Motor neuron (in vitro differentiated cells): ENCODE measurements around the gene ATOSA. TPM values are rescaled to one million over a fixed set of nuclear protein-coding genes. Genes with fewer than 3 reads are reported as not detected.

Experiments
- ATAC-seq, 8 experiments: fragments of 200-7000 bp; cut with Tn5 transposase; replicated peaks in 6 of 8; 2 replicates each; pipeline ENCODE4 v1.8.0; 2021; ENCODE audit warnings: mild to moderate bottlenecking in 8 of 8, moderate library complexity in 8 of 8
- H3K27ac ChIP-seq, 2 donors: fragments of 250-450 bp; sonication (Bioruptor Pico); 2 replicates each; pipeline ENCODE4 v1.9.0; 2021; ENCODE audit warnings: antibody characterized with exemption in 2 of 2, mild to moderate bottlenecking in 2 of 2, moderate library complexity in 1 of 2
- H3K4me1 ChIP-seq, 2 donors: fragments of 250-450 bp; sonication (Bioruptor Pico); replicated peaks in 1 of 2; 2 replicates each; pipeline ENCODE4 v1.6.1; 2021; ENCODE audit warnings: antibody characterized with exemption in 2 of 2, mild to moderate bottlenecking in 2 of 2, moderate library complexity in 1 of 2
- H3K4me3 ChIP-seq, 5 donors: fragments of 250-450 bp; sonication (Bioruptor Pico); 2 replicates each; pipeline ENCODE4 v1.9.0; 2021; ENCODE audit warnings: antibody characterized with exemption in 5 of 5, mild to moderate bottlenecking in 5 of 5, moderate library complexity in 4 of 5
- WGBS, 10 experiments: fragments of 450-650 bp; shearing (Covaris generic); methylation state at CpG; one replicate each; pipeline ENCODE4 v1.0.0; 2022; 5-methylcytosine and 5-hydroxymethylcytosine counted together
- in situ Hi-C, 9 experiments: fragments of 400-800 bp; cut with MboI; loops; one replicate each; pipeline ENCODE4 v1.15.0; 2021; ENCODE audit warnings: low sequenced_read_pairs in 9 of 9, low pct_unique_long_range_greater_than_20kb in 2 of 9; ENCODE audit not compliant: unreplicated experiment in 9 of 9
- total RNA-seq, 8 experiments: library from RNA; unstranded; fragments of 300-600 nt; gene quantifications; 2 replicates each; pipeline versions ENCODE4 v1.2.3 to v1.2.4, GENCODE V29; 2022

ATOSA gene
- total RNA-seq, 8 experiments from 2014 or later: 12.6 to 52.5 (median 24.4) TPM

- peak overlapping the region; percentile 62 to 96 (median 85) for H3K4me3 ChIP-seq
- 0% methylated on average over 5 to 9 of the region's 70 CpGs; no CpG with 5 or more reads in 8 of the 10 experiments for WGBS, 10 experiments
Observed at GRCh38 chr15:52678468-52679231, 538 bp downstream of the ATOSA start.

GRCh38 chr15:52677593-52678467 lies 1.4 kb downstream of the ATOSA start:
- H3K4me3 ChIP-seq: peak overlapping the region; percentile 62 to 96 (median 85)
- in situ Hi-C loops: no loop called here
- H3K27ac ChIP-seq: peak overlapping the region in 1 of 2 donors; percentile 89
- ATAC-seq: peak; percentile 5 to 20 (median 10)
- peaks cover 0 to 18% of the 10 kb centered on the region in 2 donors for H3K4me1 ChIP-seq
- WGBS, 10 experiments: 2 to 24% (median 8%) methylated on average over 1 to 11 of the region's 16 CpGs

More at GRCh38 chr15:52678468-52679231, 538 bp downstream of the ATOSA start:
- Histone ChIP-seq H3K27ac (peak overlapping the region; percentile 87 to 89), H3K4me1 (peaks cover 0 to 18% of the 10 kb centered on the region in 2 donors)
- ATAC-seq: peak; percentile 60 to 83 (median 77)
- in situ Hi-C loops: no loop called here

GRCh38 chr15:52674831-52675230 lies 4.4 kb downstream of the ATOSA start:
- Histone ChIP-seq H3K4me1 (peaks cover 0 to 15% of the 10 kb centered on the region in 2 donors), H3K27ac (no peak overlapping the region), H3K4me3 (no peak overlapping the region)
- WGBS, 10 experiments: 0 to 86% (median 70%) methylated on average over 1 to 4 of the region's 4 CpGs; no CpG with 5 or more reads in 1 of the 10 experiments
- ATAC-seq: no peak
- in situ Hi-C loops: no loop called here

GRCh38 chr15:52673734-52674133 lies 5.5 kb downstream of the ATOSA start:
- in situ Hi-C loops: no loop called here
- Histone ChIP-seq H3K27ac (no peak overlapping the region), H3K4me3 (no peak overlapping the region), H3K4me1 (peaks cover 0 to 14% of the 10 kb centered on the region in 2 donors)
- no peak for ATAC-seq

- H3K4me3 ChIP-seq: no peak overlapping the region
- no peak overlapping the region for H3K27ac ChIP-seq
- H3K4me1 ChIP-seq: peaks cover 0 to 14% of the 10 kb centered on the region in 2 donors
- WGBS, 10 experiments: 17 to 100% (median 85%) methylated on average over 1 to 2 of the region's 2 CpGs
- in situ Hi-C loops: no loop called here
- ATAC-seq: no peak
Observed at GRCh38 chr15:52673312-52673711, 5.9 kb downstream of the ATOSA start.

GRCh38 chr15:52672661-52673060 lies 6.5 kb downstream of the ATOSA start:
- Histone ChIP-seq H3K4me1 (peaks cover 0 to 12% of the 10 kb centered on the region in 2 donors), H3K27ac (no peak overlapping the region), H3K4me3 (no peak overlapping the region)
- in situ Hi-C loops: no loop called here
- WGBS, 10 experiments: 77 to 100% (median 94%) methylated on average over 1 of the region's 1 CpG; no CpG with 5 or more reads in 2 of the 10 experiments
- ATAC-seq: no peak

GRCh38 chr15:52670087-52670486 lies 9.1 kb downstream of the ATOSA start:
- 80 to 100% (median 92%) methylated on average over 3 to 5 of the region's 5 CpGs for WGBS, 10 experiments
- ATAC-seq: no peak
- H3K4me1 ChIP-seq: no peaks in the 10 kb centered on the region
- no peak overlapping the region for H3K4me3 ChIP-seq
- in situ Hi-C loops: no loop called here
- no peak overlapping the region for H3K27ac ChIP-seq

GRCh38 chr15:52668133-52668532 lies 11.1 kb downstream of the ATOSA start:
- Histone ChIP-seq H3K4me3 (no peak overlapping the region), H3K27ac (no peak overlapping the region), H3K4me1 (no peaks in the 10 kb centered on the region)
- ATAC-seq: no peak
- WGBS, 10 experiments: 72 to 100% (median 95%) methylated on average over 1 to 4 of the region's 4 CpGs; no CpG with 5 or more reads in 2 of the 10 experiments
- in situ Hi-C loops: no loop called here

GRCh38 chr15:52667597-52667996 lies 11.6 kb downstream of the ATOSA start:
- H3K4me1 ChIP-seq: no peaks in the 10 kb centered on the region
- no peak for ATAC-seq
- in situ Hi-C loops: no loop called here
- no peak overlapping the region for H3K4me3 ChIP-seq
- no peak overlapping the region for H3K27ac ChIP-seq
- WGBS, 10 experiments: 92 to 100% (median 100%) methylated on average over 1 to 3 of the region's 3 CpGs; no CpG with 5 or more reads in 1 of the 10 experiments

GRCh38 chr15:52663536-52664294 lies 15.5 kb downstream of the ATOSA start:
- WGBS, 10 experiments: 76 to 100% (median 92%) methylated on average over 1 to 3 of the region's 3 CpGs; no CpG with 5 or more reads in 2 of the 10 experiments
- no peak overlapping the region for H3K4me3 ChIP-seq
- H3K4me1 ChIP-seq: no peaks in the 10 kb centered on the region
- in situ Hi-C loops: no loop called here
- no peak overlapping the region for H3K27ac ChIP-seq
- peak in 2 of 8 experiments; percentile 58 to 79 for ATAC-seq

GRCh38 chr15:52661909-52662308 lies 17.3 kb downstream of the ATOSA start:
- no peak for ATAC-seq
- Histone ChIP-seq H3K27ac (no peak overlapping the region), H3K4me1 (no peaks in the 10 kb centered on the region), H3K4me3 (no peak overlapping the region)
- in situ Hi-C loops: no loop called here
- WGBS, 10 experiments: 80 to 100% (median 89%) methylated on average over 1 of the region's 1 CpG; no CpG with 5 or more reads in 2 of the 10 experiments

GRCh38 chr15:52660192-52660591 lies 19.0 kb downstream of the ATOSA start:
- no peak for ATAC-seq
- WGBS, 10 experiments: 90 to 100% (median 100%) methylated on average over 1 to 3 of the region's 3 CpGs
- Histone ChIP-seq H3K27ac (no peak overlapping the region), H3K4me3 (no peak overlapping the region), H3K4me1 (no peaks in the 10 kb centered on the region)
- in situ Hi-C loops: no loop called here
